ENCODE data around the gene BCL7C.

GRCh38 chr16:30914830-30915229 is 21.0 kb upstream of the BCL7C start:
- TF ChIP-seq, protein P1, sequence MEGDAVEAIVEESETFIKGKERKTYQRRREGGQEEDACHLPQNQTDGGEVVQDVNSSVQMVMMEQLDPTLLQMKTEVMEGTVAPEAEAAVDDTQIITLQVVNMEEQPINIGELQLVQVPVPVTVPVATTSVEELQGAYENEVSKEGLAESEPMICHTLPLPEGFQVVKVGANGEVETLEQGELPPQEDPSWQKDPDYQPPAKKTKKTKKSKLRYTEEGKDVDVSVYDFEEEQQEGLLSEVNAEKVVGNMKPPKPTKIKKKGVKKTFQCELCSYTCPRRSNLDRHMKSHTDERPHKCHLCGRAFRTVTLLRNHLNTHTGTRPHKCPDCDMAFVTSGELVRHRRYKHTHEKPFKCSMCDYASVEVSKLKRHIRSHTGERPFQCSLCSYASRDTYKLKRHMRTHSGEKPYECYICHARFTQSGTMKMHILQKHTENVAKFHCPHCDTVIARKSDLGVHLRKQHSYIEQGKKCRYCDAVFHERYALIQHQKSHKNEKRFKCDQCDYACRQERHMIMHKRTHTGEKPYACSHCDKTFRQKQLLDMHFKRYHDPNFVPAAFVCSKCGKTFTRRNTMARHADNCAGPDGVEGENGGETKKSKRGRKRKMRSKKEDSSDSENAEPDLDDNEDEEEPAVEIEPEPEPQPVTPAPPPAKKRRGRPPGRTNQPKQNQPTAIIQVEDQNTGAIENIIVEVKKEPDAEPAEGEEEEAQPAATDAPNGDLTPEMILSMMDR (IDR thresholded peaks at IDR 0.05), result no peak
- TF ChIP-seq POLR2A (IDR thresholded peaks at IDR 0.05), result no peak

Data from testis (tissue), 2 donors.